PC-9 (cell line): ENCODE data around the gene PDF.

ENCODE experiments used
- EZH2 ChIP-seq: fragments of 200-600 bp; sonication (generic); IDR thresholded peaks from 2 replicates; pipeline ENCODE4 v1.8.0; 2017; ENCODE audit warnings: antibody characterized with exemption, low read depth
- TF ChIP-seq, protein P1 (sequence below): fragments of 200-600 bp; sonication (generic); conservative IDR thresholded peaks from 2 replicates; pipeline ENCODE4 v1.6.1; 2017; ENCODE audit warnings: mixed run types, antibody characterized with exemption, mild to moderate bottlenecking, moderate library complexity

DNA sequence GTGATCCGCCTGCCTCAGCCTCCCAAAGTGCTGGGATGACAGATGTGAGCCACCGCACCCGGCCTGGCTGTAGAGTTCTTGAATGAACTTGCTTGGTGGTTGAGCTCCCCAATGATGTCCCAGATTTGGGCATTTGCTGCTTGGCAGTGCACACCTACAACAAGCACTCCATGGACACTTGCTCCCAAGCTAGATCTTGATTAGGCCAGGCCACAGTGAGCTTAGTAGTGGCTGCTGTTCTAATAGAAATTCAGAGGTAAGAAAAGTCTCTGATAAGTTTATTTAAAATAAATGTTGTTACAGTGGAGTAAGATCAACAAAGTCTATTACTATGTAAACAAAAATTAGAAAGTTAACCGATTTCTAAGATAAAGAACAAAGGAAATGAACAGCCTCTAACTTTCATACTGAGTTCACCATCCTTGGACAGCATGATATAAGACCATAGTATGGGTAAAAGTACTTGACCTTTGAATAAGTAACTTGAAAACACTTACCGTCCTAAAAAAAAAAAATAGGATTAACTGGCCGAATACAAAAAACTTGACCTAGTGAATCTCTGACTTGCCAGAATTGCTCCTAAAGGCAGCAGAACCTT lies 20.2 kb upstream of the PDF start:
- TF ChIP-seq, protein P1, sequence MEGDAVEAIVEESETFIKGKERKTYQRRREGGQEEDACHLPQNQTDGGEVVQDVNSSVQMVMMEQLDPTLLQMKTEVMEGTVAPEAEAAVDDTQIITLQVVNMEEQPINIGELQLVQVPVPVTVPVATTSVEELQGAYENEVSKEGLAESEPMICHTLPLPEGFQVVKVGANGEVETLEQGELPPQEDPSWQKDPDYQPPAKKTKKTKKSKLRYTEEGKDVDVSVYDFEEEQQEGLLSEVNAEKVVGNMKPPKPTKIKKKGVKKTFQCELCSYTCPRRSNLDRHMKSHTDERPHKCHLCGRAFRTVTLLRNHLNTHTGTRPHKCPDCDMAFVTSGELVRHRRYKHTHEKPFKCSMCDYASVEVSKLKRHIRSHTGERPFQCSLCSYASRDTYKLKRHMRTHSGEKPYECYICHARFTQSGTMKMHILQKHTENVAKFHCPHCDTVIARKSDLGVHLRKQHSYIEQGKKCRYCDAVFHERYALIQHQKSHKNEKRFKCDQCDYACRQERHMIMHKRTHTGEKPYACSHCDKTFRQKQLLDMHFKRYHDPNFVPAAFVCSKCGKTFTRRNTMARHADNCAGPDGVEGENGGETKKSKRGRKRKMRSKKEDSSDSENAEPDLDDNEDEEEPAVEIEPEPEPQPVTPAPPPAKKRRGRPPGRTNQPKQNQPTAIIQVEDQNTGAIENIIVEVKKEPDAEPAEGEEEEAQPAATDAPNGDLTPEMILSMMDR, result no peak
- no peak for TF ChIP-seq EZH2
